ENCODE measurements around the gene RMI2. TPM values are rescaled to one million over a fixed set of nuclear protein-coding genes. Genes with fewer than 3 reads are reported as not detected.

The RMI2 gene
- total and polyA plus RNA-seq, 8 donors, result 0.35 to 3.2 (median 1.2) TPM

DNA sequence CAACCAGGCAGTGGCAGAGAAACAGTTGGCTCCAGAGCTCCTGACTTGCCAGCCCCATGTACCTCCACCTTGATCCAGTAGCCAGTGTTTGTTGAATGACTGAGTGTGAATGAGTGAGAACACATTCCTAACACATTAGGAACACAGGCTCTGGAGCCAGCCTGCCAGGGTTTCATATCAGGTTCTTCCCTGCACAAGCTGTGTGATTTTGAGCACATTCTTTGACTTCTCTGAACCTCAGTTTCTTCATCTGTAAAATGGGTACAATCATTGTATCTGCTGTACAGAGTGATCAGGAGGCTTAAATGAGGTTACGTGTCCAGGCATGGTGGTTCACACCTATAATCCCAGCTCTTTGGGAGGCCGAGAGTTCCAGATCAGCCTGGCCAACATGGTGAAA, 13.3 kb upstream of the RMI2 start:
- WGBS, 2 donors, result 89 to 91% methylated on average over 2 of the region's 2 CpGs
- no peak for FAIRE-seq
- TF ChIP-seq, protein P1, sequence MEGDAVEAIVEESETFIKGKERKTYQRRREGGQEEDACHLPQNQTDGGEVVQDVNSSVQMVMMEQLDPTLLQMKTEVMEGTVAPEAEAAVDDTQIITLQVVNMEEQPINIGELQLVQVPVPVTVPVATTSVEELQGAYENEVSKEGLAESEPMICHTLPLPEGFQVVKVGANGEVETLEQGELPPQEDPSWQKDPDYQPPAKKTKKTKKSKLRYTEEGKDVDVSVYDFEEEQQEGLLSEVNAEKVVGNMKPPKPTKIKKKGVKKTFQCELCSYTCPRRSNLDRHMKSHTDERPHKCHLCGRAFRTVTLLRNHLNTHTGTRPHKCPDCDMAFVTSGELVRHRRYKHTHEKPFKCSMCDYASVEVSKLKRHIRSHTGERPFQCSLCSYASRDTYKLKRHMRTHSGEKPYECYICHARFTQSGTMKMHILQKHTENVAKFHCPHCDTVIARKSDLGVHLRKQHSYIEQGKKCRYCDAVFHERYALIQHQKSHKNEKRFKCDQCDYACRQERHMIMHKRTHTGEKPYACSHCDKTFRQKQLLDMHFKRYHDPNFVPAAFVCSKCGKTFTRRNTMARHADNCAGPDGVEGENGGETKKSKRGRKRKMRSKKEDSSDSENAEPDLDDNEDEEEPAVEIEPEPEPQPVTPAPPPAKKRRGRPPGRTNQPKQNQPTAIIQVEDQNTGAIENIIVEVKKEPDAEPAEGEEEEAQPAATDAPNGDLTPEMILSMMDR (IDR thresholded peaks at IDR 0.05), result no peak
- no peaks in the 10 kb centered on the region for H3K36me3 ChIP-seq
- no peaks in the 10 kb centered on the region for H3K4me1 ChIP-seq
- H3K27ac ChIP-seq, result no peak overlapping the region
- H3K4me3 ChIP-seq, result no peak overlapping the region
- intact Hi-C loops (cut with DNase I), result no loop called here
- no peak for DNase-seq
- ATAC-seq, result no peak
- H3K9me3 ChIP-seq, result no peaks in the 10 kb centered on the region
- H3K27me3 ChIP-seq, result no peaks in the 10 kb centered on the region

DNA sequence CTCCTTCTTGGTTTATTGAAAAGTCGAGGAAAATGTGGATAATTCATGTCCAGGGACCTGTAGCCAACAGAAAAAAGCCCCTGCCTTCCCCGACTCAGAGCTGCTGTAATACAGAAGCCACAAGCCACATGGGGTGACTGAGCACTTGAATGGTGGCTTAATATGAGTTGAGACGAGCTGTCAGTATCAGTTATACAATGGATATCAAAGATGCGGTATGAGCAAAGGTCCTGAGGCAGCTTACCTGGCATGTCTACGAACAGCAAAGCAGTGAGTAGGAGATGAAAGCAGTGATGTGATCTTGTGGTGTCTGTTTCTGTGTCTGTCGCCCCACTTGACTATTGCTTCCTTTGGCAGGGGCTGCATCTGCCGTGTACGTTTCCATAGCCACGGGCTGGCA, 12.2 kb upstream of the RMI2 start:
- FAIRE-seq, result no peak

DNA sequence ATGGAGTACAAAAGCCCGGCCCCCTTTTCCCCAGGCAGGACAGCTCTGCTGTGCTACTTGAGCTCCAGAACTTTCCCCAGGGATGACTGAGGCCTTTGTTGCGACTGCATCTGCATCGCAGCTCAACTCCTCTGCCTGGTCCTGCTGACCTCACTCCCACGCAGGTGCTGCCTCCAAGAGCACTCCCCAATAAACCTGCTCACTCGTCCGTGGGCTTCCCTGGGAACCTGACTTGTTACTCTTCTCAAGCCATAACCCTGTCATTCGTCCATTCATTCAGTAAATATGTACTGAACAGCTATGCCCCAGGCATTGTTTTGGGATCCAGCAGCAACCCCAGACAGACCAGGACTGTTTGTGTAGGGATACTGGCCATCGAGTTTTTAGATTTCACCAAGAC, 11.6 kb upstream of the RMI2 start:
- 60 to 76% methylated on average over 8 of the region's 8 CpGs for WGBS, 2 donors
- no peak for ATAC-seq
- DNase-seq, result no peak
- intact Hi-C loops (cut with DNase I), result no loop called here
- Histone ChIP-seq H3K4me1 (no peaks in the 10 kb centered on the region), H3K36me3 (no peaks in the 10 kb centered on the region), H3K4me3 (no peak overlapping the region), H3K27me3 (no peaks in the 10 kb centered on the region), H3K9me3 (no peaks in the 10 kb centered on the region), H3K27ac (no peak overlapping the region)
- FAIRE-seq, result no peak
- TF ChIP-seq, protein P1 (IDR thresholded peaks at IDR 0.05), result no peak

More for the DNA sequence above, 12.2 kb upstream of the RMI2 start:
- intact Hi-C loops (cut with DNase I), result no loop called here
- Histone ChIP-seq H3K9me3 (no peaks in the 10 kb centered on the region), H3K36me3 (no peaks in the 10 kb centered on the region), H3K4me1 (no peaks in the 10 kb centered on the region), H3K4me3 (no peak overlapping the region), H3K27me3 (no peaks in the 10 kb centered on the region), H3K27ac (no peak overlapping the region)
- TF ChIP-seq, protein P1 (IDR thresholded peaks at IDR 0.05), result no peak
- DNase-seq (no peak), ATAC-seq (no peak)
- WGBS, 2 donors, result 65 to 74% methylated on average over 9 of the region's 9 CpGs

DNA sequence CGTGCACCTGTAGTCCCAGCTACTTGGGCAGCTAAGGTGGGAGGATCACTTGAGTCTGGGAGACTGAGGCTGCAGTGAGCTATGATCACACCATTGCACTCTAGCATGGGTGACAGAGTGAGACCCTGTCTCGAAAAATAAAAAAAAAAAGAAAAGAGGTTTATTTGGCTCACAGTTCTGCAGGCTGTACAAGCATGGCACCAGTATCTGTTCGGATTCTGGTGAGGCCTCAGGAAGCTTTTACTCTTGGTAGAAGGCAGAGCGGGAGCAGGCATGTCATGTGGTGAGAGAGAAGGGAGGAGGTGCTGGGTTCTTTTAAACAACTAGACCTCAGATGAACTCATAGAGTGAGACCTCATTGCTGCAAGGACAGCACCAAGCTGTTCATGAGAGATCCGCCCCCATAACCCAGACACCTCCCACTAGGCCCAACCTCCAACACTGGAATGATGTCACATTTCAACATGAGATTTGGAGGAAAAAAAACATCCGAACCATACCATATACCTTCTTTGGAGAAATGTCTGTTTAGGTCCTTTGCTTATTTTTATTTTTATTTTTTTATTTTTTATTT, 10.3 kb upstream of the RMI2 start:
- 87% methylated on average over 6 of the region's 6 CpGs for WGBS, 2 donors
- Histone ChIP-seq H3K27me3 (no peaks in the 10 kb centered on the region), H3K4me1 (no peaks in the 10 kb centered on the region), H3K9me3 (no peaks in the 10 kb centered on the region), H3K36me3 (no peaks in the 10 kb centered on the region), H3K4me3 (no peak overlapping the region), H3K27ac (no peak overlapping the region)
- ATAC-seq, result no peak
- intact Hi-C loops (cut with DNase I), result no loop called here
- TF ChIP-seq, protein P1 (IDR thresholded peaks at IDR 0.05), result no peak
- DNase-seq, result no peak
- no peak for FAIRE-seq

DNA sequence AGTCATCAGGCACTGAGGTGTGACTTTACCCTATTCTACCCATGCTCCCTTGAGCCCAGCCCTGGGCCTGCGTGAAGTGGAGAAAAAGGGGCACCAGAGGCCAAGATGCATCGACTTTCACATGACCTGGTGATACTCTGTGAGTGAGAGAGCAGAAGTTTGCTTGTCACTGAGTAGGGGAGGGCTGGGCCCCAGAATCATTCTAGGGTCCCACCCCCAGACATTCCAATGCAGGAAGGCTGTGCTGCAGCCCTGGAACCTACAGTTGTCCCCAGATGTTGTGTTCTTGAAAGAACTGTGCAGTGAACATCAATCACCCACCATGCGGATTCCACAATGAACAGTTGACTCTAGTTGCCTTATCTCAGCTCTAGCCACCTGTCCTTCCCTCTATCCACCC, 6.2 kb upstream of the RMI2 start:
- H3K4me1 ChIP-seq, result no peaks in the 10 kb centered on the region
- no peaks in the 10 kb centered on the region for H3K9me3 ChIP-seq
- H3K4me3 ChIP-seq, result no peak overlapping the region
- DNase-seq (no peak), ATAC-seq (no peak), FAIRE-seq (no peak)
- no peaks in the 10 kb centered on the region for H3K27me3 ChIP-seq
- intact Hi-C loops (cut with DNase I), result no loop called here
- WGBS, 2 donors, result 75 to 76% methylated on average over 3 of the region's 3 CpGs
- H3K36me3 ChIP-seq, result no peaks in the 10 kb centered on the region
- TF ChIP-seq, protein P1 (IDR thresholded peaks at IDR 0.05), result no peak
- H3K27ac ChIP-seq, result no peak overlapping the region
